OCI-LY3 (cell line): ENCODE data around the gene ABCA4.

ENCODE experiments used
- CTCF ChIP-seq: fragments of 200-600, 300-600 bp; sonication (generic); IDR thresholded peaks from 2 replicates; pipeline ENCODE4 v1.5.1; 2014; ENCODE audit warnings: antibody characterized with exemption, low read length, low read depth
- EZH2phosphoT487 ChIP-seq: fragments of 200-600 bp; shearing (Covaris generic); IDR thresholded peaks from 2 replicates; pipeline ENCODE4 v1.6.1; 2018; ENCODE audit warnings: antibody characterized with exemption, mixed run types, low read depth

GRCh38 chr1:94001397-94002045 lies 119.4 kb downstream of the ABCA4 start:
- TF ChIP-seq CTCF: no peak
- TF ChIP-seq EZH2phosphoT487: no peak
